GM18909 (cell line): ENCODE results near the gene SORCS1.

ENCODE experiments used
- ATAC-seq: cut with Tn5 transposase; IDR thresholded peaks from one replicate; pipeline ENCODE4 v1.9.1; 2021; ENCODE audit warnings: mild to moderate bottlenecking; ENCODE audit not compliant: unreplicated experiment, poor library complexity

The SORCS1 gene

DNA sequence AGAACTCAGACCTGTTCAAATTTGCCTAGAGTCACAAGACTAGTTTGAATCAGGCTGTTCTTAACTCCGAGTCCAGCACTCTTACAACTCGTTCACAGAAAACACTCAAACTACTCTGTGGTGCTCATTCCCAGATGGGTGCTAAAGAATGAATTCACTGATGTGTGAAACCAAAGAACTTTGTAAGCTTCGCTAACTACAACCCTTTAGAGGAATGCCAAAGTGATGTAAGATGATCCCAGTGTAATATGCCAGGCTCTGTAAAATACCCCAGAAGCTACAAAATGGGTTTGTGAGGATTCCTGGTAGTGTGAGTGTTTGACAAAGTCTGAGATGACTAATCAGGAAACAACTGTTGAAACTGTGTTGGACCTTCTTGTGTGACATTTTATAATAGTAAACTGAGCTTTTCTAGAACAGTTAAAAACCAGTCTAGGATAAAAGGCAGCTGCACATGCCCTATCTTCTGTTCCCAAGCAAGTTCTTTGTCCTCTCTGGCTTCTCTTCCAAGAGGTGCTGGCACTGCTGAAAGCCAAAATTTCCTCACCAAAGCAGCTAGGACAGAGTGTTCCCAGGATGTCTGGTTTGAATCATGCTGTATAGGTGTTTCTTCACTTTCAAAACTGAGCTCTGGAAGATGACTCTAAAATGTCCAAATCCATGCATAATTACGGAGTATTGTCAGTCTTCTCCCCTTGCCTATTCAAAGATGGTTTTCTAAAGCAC is 527.6 kb downstream of the SORCS1 start:
- no peak for ATAC-seq

GRCh38 chr10:106635947-106636346 is 528.6 kb downstream of the SORCS1 start:
- ATAC-seq, result no peak

DNA sequence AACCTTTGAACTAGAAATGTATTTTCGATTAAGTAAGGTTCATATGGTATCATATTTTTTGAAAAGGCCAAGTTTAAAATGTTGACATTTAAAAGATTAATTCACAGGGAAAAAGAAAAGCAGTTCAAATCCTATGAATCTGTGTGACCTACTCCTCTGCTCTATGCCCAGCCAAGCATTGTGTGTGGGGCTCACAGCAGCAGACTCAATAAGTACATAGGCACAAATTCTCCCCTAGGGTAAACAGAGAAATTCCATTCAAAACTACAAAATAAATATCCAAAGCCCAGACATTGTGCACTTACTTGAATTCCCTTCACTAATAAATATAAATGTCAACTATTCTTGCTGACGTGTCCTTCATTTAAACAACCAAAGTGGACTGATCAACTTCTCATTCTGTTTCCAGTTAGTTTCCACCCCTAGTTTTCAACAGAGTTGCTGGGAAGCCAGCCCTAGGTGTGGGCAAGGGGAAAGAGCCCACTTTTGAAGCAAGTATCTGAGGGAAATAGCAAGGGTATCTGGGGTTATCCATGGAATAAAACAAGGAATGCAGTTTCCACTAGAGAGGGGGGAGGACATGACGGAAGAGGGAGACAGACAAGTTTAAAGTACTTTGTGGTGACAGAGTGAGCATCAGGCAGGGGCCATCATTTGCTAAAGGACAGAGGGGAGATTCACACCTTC is 533.3 kb downstream of the SORCS1 start:
- ATAC-seq, result no peak

- ATAC-seq, result no peak
These were observed 538.1 kb downstream of the SORCS1 start for GRCh38 chr10:106626371-106626770.

GRCh38 chr10:106625751-106626150 is 538.8 kb downstream of the SORCS1 start:
- ATAC-seq, result no peak

DNA sequence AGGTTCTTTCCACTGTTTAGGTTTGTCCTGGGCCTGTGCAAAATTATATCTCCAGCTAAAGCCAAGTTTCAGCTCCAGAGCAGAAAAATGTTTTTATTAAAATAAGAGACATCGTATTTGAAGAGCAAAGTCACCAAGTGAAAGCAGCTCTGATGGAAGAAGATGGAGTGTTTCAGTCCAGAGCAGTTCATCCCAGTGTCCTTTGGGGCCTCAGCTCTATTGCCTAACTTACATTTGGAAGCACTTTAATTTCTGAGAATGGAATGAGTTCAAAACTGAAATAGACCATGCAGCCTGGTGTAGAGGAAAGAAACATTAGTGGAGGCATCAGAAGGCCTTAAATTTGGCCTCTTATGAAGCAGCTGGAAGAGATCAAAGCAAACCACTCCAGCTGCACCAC is 545.2 kb downstream of the SORCS1 start:
- ATAC-seq, result no peak

DNA sequence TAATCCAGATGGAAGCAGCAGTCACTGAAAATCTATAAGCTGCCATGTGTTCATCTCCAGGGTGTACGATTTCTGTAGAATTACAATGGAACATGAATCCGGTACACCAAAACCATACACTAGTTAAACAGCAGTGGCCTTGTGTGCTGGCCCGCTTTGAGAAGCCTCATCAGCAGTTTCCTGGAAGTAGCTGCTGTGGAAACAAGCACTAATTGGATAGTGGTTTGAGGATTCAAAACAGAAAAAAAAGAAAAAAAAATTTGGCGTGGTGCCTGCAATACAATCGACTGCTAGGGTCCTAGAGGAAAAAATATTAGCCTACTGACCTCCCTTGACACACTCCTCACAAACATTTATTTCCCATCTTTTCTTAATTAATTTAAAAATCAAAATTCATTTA is 545.9 kb downstream of the SORCS1 start:
- no peak for ATAC-seq

DNA sequence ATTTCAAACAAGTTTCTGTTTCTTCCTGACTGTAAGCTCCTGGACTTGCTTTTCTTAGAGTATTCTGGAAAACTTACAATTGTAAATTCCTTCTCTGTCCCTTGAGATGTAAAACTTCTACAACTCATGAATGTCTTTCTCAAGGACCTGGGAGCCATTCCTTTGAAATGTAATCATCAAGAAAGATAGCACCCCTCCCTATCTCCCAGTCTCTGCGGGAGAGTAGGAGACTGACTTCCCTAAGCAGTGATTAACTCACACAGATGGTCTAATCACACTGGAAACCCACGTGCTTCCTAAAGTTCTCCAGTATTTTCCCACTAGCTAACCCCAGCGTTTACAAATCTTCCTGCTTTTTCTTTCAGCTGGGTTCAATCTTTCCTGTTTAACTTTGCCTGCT is 549.4 kb downstream of the SORCS1 start:
- ATAC-seq, result no peak

GRCh38 chr10:106614293-106614692 is 550.2 kb downstream of the SORCS1 start:
- ATAC-seq, result no peak

DNA sequence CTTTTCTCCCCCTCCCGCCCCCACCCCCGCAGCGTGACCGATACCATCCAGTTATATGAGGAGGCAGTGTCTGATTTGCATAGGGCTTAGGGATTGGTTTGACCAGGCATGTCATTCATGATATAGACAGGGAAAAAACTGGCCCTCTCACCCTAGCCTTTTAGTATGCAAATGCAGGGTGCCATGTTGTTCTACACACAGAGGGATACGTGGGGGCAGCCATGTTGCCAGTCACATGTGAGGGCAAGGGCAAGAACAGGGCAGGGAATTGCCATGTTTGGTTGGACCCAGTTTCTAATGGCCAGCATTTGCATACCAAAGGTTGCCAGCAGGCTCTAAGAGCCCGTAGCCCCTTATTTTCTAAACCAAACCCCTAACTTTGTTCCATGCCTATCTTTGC is 552.1 kb downstream of the SORCS1 start:
- ATAC-seq, result no peak

DNA sequence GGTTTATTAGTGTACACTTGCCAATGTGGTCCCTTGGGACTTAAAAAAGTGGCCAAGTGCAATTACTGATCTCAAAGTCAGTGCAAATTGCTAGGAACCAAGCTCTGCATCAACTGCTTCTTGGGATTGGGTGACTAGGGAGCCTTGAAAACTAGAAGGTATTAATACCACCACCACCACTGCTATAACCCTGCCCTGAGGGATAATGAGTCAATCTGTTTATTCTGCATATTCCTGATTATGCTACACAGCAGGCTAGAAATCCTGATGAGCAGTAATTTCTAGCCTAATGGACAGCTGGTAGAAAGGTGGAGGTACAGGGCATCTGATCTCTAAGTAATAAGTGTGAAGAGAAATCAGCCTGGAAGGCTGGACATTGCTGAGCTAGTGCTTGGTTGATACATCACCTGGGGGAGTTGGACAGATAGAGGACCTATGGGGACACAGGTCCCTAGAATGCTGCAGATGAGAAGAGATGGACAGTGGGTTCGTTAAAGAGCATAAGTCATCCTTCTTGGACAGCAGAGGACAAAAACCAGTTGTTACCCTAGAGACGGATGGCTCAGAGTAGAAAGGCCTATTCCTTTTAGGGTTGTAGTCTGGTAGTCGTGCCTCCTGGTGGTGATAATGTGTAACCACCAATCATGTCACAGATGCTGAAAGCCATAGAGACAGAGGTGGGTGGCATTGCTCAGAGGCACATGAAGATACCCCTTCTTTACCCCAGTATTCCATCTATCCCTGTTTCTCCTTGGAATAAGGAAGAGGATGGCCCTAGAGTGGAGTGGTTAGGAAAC is 554.8 kb downstream of the SORCS1 start:
- ATAC-seq, result peak; percentile 62

GRCh38 chr10:106608066-106608465 is 556.4 kb downstream of the SORCS1 start:
- ATAC-seq, result no peak

- ATAC-seq, result no peak
These were observed 569.2 kb downstream of the SORCS1 start for GRCh38 chr10:106595281-106595680.

- no peak for ATAC-seq
These were observed 570.6 kb downstream of the SORCS1 start for GRCh38 chr10:106593876-106594275.

GRCh38 chr10:106592396-106592795 is 572.1 kb downstream of the SORCS1 start:
- ATAC-seq, result no peak

DNA sequence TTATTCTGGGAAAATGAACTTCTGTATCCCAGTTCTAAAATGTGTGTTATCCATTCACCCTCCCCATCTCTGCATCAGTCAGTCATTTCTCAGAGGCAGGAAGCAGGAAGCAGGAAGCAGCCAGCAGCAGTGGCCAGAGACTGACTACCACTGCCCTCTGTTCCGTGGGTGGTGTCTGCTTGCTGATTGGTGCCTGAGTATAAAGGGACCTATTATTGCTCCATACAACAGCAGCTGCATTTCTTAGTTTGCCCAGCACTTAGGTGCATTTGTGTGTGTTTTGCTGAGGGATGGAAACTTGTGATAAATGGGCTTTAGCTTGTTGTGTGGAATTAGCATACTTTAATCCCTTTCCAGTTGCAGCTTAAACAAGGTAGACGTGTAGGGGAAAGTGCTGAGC is 582.2 kb downstream of the SORCS1 start:
- peak; percentile 55 for ATAC-seq

DNA sequence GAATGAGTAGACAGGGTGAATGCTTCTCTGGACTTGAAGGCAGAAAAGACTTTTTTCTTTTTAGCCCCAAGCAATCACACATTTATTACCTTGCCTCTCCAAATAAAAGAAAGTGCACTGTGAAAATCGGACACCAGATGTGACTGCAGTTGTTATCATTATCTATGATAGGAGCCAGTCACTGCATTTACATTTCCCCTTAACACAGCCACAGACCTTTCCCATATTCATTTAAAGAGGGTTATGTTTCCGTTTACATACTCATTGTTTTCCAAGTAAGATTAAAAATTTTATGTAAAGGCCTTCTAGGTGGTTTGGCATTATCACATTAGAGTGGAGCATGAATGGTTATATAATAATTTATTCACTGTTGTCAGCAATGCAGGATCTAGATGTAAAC is 586.8 kb downstream of the SORCS1 start:
- ATAC-seq, result no peak

GRCh38 chr10:106577266-106577665 is 587.2 kb downstream of the SORCS1 start:
- no peak for ATAC-seq

GRCh38 chr10:106576534-106576933 is 588.0 kb downstream of the SORCS1 start:
- ATAC-seq, result peak; percentile 57

DNA sequence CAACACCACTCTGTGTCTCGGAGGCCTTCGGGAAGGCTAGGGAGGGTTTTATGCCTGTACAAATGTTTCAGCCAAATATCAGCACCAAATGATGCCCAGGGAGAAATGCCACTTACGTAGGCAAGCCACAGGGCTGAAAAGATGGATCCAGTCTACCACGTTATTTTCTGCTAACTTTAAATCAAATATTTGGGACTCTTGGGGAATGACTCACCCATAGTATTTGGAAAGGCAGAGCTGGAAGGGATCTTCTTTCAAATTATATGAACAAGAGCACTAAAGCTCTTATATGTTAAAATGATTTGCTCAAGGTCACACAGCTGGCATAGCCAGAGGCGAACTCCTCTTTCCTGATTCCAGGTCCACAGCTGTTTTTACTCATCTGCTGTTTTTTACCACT is 591.4 kb downstream of the SORCS1 start:
- no peak for ATAC-seq
